ENCODE measurements around the gene PFKFB3. TPM values are rescaled to one million over a fixed set of nuclear protein-coding genes. Genes with fewer than 3 reads are reported as not detected.
A peak's percentile ranks its signal among the peaks of the same experiment; 100 is the strongest.

PFKFB3 gene
- total and polyA plus RNA-seq, 12 donors = 8.4 to 72.4 (median 29.5) TPM

- TF ChIP-seq POLR2A (IDR thresholded peaks at IDR 0.05) (no peak), CTCF (IDR thresholded peaks at IDR 0.05) (no peak)
- H3K4me3 ChIP-seq = no peak overlapping the region
- no peak overlapping the region for H3K27ac ChIP-seq
- intact Hi-C loops (cut with DNase I) = no loop called here
- 40 to 61% (median 55%) methylated on average over 9 to 11 of the region's 11 CpGs for WGBS, 4 donors
- peak; percentile 32 to 77 (median 57) for DNase-seq
- no peaks in the 10 kb centered on the region for H3K27me3 ChIP-seq
- no peaks in the 10 kb centered on the region for H3K9me3 ChIP-seq (replicated peaks in 1 of 3)
- no peaks in the 10 kb centered on the region for H3K4me1 ChIP-seq (replicated peaks in 1 of 2)
- H3K36me3 ChIP-seq (replicated peaks in 1 of 2) = no peaks in the 10 kb centered on the region
Measured at GRCh38 chr10:6299234-6299633, 96.5 kb downstream of the PFKFB3 start.

GRCh38 chr10:6299743-6300105 is 97.0 kb downstream of the PFKFB3 start:
- no peaks in the 10 kb centered on the region for H3K9me3 ChIP-seq (replicated peaks in 1 of 3)
- H3K4me1 ChIP-seq (replicated peaks in 1 of 2) = no peaks in the 10 kb centered on the region
- no peak overlapping the region for H3K4me3 ChIP-seq
- intact Hi-C loops (cut with DNase I) = no loop called here
- H3K27ac ChIP-seq = peak overlapping the region in 1 of 5 donors; percentile 9
- 89 to 100% (median 94%) methylated on average over 2 of the region's 2 CpGs for WGBS, 4 donors
- no peaks in the 10 kb centered on the region for H3K27me3 ChIP-seq
- no peaks in the 10 kb centered on the region for H3K36me3 ChIP-seq (replicated peaks in 1 of 2)
- DNase-seq = no peak
- TF ChIP-seq POLR2A (IDR thresholded peaks at IDR 0.05) (no peak), CTCF (IDR thresholded peaks at IDR 0.05) (no peak)

- no peak overlapping the region for H3K4me3 ChIP-seq
- intact Hi-C loops (cut with DNase I) = no loop called here
- TF ChIP-seq POLR2A (IDR thresholded peaks at IDR 0.05) = no peak
- no peak for TF ChIP-seq CTCF (IDR thresholded peaks at IDR 0.05)
- H3K4me1 ChIP-seq (replicated peaks in 1 of 2) = no peaks in the 10 kb centered on the region
- no peaks in the 10 kb centered on the region for H3K9me3 ChIP-seq (replicated peaks in 1 of 3)
- H3K27me3 ChIP-seq = no peaks in the 10 kb centered on the region
- DNase-seq = peak in 5 of 7 donors; percentile 14 to 58 (median 35)
- no peaks in the 10 kb centered on the region for H3K36me3 ChIP-seq (replicated peaks in 1 of 2)
- WGBS, 4 donors = 64 to 73% (median 64%) methylated on average over 11 to 14 of the region's 14 CpGs
- peak overlapping the region in 2 of 5 donors; percentile 9 to 54 for H3K27ac ChIP-seq
Measured at GRCh38 chr10:6300106-6300783, 97.5 kb downstream of the PFKFB3 start.

GRCh38 chr10:6300784-6301460 is 98.2 kb downstream of the PFKFB3 start:
- no peaks in the 10 kb centered on the region for H3K4me1 ChIP-seq (replicated peaks in 1 of 2)
- peak overlapping the region in 2 of 5 donors; percentile 9 to 54 for H3K27ac ChIP-seq
- no peaks in the 10 kb centered on the region for H3K27me3 ChIP-seq
- DNase-seq = no peak
- TF ChIP-seq CTCF (IDR thresholded peaks at IDR 0.05) (no peak), POLR2A (IDR thresholded peaks at IDR 0.05) (no peak)
- H3K36me3 ChIP-seq (replicated peaks in 1 of 2) = no peaks in the 10 kb centered on the region
- H3K4me3 ChIP-seq = no peak overlapping the region
- 87 to 89% (median 88%) methylated on average over 5 of the region's 5 CpGs for WGBS, 4 donors
- no peaks in the 10 kb centered on the region for H3K9me3 ChIP-seq (replicated peaks in 1 of 3)
- intact Hi-C loops (cut with DNase I) = no loop called here

Measured in adrenal gland (tissue), 12 donors.